Right lobe of liver (tissue), 6 donors: ENCODE measurements around the gene ZBTB32. TPM values are rescaled to one million over a fixed set of nuclear protein-coding genes. Genes with fewer than 3 reads are reported as not detected.

ENCODE experiments used
- ATAC-seq, 4 donors: fragments of 200-7000 bp; cut with Tn5 transposase; one replicate each; pipeline ENCODE4 v1.9.1; 2020; ENCODE audit warnings: mild to moderate bottlenecking in 4 of 4, moderate library complexity in 4 of 4
- DNase-seq, 3 donors: peaks; one replicate each; pipeline ENCODE4 v3.0.0-alpha.2; 2020
- H3K27ac ChIP-seq, 3 donors: fragments of 200-600 bp; one replicate each; pipeline ENCODE4 v1.8.0; 2022
- H3K27me3 ChIP-seq, 2 donors: fragments of 200-600 bp; one replicate each; pipeline ENCODE4 v1.8.0; 2022
- H3K36me3 ChIP-seq, 4 donors: fragments of 200-600 bp; sonication (generic) in 1 of 4; one replicate each; pipeline versions ENCODE4 v1.5.1 to v1.8.0; 2017 to 2022; ENCODE audit warnings: control low read depth in 1 of 4
- H3K4me1 ChIP-seq, 4 donors: fragments of 200-600 bp; sonication (generic) in 1 of 4; one replicate each; pipeline versions ENCODE4 v1.5.1 to v1.8.0; 2017 to 2022; ENCODE audit warnings: control low read depth in 1 of 4
- H3K4me3 ChIP-seq, 3 donors: fragments of 200-600 bp; one replicate each; pipeline ENCODE4 v1.8.0; 2022
- H3K9me3 ChIP-seq, 4 donors: fragments of 200-600 bp; sonication (generic) in 1 of 4; one replicate each; pipeline versions ENCODE4 v1.5.1 to v1.8.0; 2017 to 2022; ENCODE audit warnings: control low read depth in 1 of 4
- POLR2A ChIP-seq: fragments of 450-650 bp; IDR thresholded peaks from one replicate; pipeline ENCODE4 v1.6.1; 2017; ENCODE audit warnings: antibody characterized with exemption, mild to moderate bottlenecking
- WGBS: methylation state at CpG from one replicate; pipeline ENCODE4 v1.1.6; 2018; ENCODE audit warnings: low coverage, low lambda C conversion rate; ENCODE audit not compliant: insufficient coverage; ENCODE audit errors: missing lambda C conversion rate; 5-methylcytosine and 5-hydroxymethylcytosine counted together
- intact Hi-C, 2 donors: fragments of 100-400 bp; cut with DNase I; formaldehyde crosslinking; loops; one replicate each; pipeline versions ENCODE4 v1.11.2 to v1.14.1; 2022
- total RNA-seq, 6 experiments: library from RNA; depleted of rRNA in 2 of 6; stranded (reverse); fragments of >200 nt in 2 of 6; fragmentation: NEBNext Ultra II Directional in 3 of 6; extraction: Animal tissue kit (Norgen Biotek cat#: 25700) in 3 of 6; gene quantifications; one replicate each; pipeline versions ENCODE4 v1.1.0 to v1.2.4, GENCODE V29; 2016 to 2023
- TF ChIP-seq, protein P1 (sequence below), 4 donors: fragments of 200-600 bp in 3 of 4; fragments of 450-650 bp in 1 of 4; IDR thresholded peaks; one replicate each; pipeline versions ENCODE4 v1.5.1 to v1.8.0; 2016 to 2022; ENCODE audit warnings: antibody characterized with exemption in 4 of 4, mild to moderate bottlenecking in 2 of 4
- donor health status: DM: no; HTN: yes; CAD: no.
- donor health status: DM: no; HTN: no; CAD: no.
- donor health status: DM: no; HTN: no; CAD: no.
- donor health status: DM: no; HTN: yes; CAD: no.
- donor health status: DM: no; HTN: yes; CAD: no.

ZBTB32 gene
- total RNA-seq, 6 experiments from 2014 or later, result 0.15 TPM; not detected in 5

- no peak overlapping the region for H3K27ac ChIP-seq
These were observed 42.2 kb downstream of the ZBTB32 start for GRCh38 chr19:35746531-35746930.

GRCh38 chr19:35748106-35749020, 44.0 kb downstream of the ZBTB32 start, which contains the start of gene LIN37:
Gene LIN37, plus strand, starts transcription at chr19:35748576. Its CDS starts 149 bp downstream, at chr19:35748725.
- intact Hi-C loops, result no loop called here
- peaks cover 0 to 11% (median 4%) of the 10 kb centered on the region in 4 donors for H3K36me3 ChIP-seq
- peak within 1 kb of the TSS; percentile 62 to 98 (median 86) for H3K4me3 ChIP-seq
- ATAC-seq, result peak; percentile 76 to 87 (median 84)
- peaks cover 0 to 29% (median 17%) of the 10 kb centered on the region in 4 donors for H3K4me1 ChIP-seq
- DNase-seq, result peak; percentile 99 to 100 (median 99)
- TF ChIP-seq POLR2A, result peak; percentile 93
- TF ChIP-seq, protein P1, sequence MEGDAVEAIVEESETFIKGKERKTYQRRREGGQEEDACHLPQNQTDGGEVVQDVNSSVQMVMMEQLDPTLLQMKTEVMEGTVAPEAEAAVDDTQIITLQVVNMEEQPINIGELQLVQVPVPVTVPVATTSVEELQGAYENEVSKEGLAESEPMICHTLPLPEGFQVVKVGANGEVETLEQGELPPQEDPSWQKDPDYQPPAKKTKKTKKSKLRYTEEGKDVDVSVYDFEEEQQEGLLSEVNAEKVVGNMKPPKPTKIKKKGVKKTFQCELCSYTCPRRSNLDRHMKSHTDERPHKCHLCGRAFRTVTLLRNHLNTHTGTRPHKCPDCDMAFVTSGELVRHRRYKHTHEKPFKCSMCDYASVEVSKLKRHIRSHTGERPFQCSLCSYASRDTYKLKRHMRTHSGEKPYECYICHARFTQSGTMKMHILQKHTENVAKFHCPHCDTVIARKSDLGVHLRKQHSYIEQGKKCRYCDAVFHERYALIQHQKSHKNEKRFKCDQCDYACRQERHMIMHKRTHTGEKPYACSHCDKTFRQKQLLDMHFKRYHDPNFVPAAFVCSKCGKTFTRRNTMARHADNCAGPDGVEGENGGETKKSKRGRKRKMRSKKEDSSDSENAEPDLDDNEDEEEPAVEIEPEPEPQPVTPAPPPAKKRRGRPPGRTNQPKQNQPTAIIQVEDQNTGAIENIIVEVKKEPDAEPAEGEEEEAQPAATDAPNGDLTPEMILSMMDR (IDR thresholded peaks at IDR 0.05), result peak in 2 of 4 donors; percentile 19 to 25
- H3K27me3 ChIP-seq, result no peaks in the 10 kb centered on the region
- under 1% methylated on average over 32 of the region's 45 CpGs for WGBS
- H3K27ac ChIP-seq, result peak within 1 kb of the TSS; percentile 40 to 60 (median 59)
- no peaks in the 10 kb centered on the region for H3K9me3 ChIP-seq

More at GRCh38 chr19:35746531-35746930, 42.2 kb downstream of the ZBTB32 start:
- peak in 1 of 3 donors; percentile 29 for DNase-seq
- no peak for ATAC-seq
- no peaks in the 10 kb centered on the region for H3K9me3 ChIP-seq
- H3K36me3 ChIP-seq, result no peaks in the 10 kb centered on the region
- intact Hi-C loops, result no loop called here
- H3K4me3 ChIP-seq, result no peak overlapping the region
- TF ChIP-seq POLR2A, result no peak
- TF ChIP-seq, protein P1 (IDR thresholded peaks at IDR 0.05), result no peak
- H3K4me1 ChIP-seq, result peaks cover 0 to 29% (median 17%) of the 10 kb centered on the region in 4 donors
- H3K27me3 ChIP-seq, result no peaks in the 10 kb centered on the region
- WGBS, result no CpG with 5 or more reads among the region's 5 CpGs

DNA sequence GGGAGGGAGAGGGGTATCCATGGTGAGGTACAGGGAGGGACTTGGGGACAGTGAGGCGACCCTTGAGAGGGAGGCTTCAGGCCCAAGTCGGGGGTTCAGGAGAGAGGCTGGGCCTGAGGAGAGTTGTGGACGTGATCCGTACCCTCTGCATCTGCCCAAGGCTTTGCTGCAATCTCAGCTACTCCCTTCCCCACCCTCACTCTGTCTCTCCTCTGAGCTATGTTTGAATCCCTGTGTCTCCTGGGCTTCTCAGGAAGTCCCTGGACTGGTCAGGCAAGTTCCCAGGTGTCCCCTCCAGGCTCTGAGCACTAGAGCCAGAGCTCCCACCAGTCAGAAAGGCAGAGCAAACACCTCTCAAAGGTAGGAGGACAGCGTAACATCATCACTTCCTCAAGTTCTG, 45.8 kb downstream of the ZBTB32 start:
- no peak overlapping the region for H3K27ac ChIP-seq
- H3K4me1 ChIP-seq, result peaks cover 0 to 20% (median 13%) of the 10 kb centered on the region in 4 donors
- H3K36me3 ChIP-seq, result peaks cover 0 to 13% (median 5%) of the 10 kb centered on the region in 4 donors
- no peaks in the 10 kb centered on the region for H3K27me3 ChIP-seq
- no peaks in the 10 kb centered on the region for H3K9me3 ChIP-seq
- H3K4me3 ChIP-seq, result no peak overlapping the region
- ATAC-seq (no peak), DNase-seq (no peak)
- intact Hi-C loops, result no loop called here
- TF ChIP-seq, protein P1 (IDR thresholded peaks at IDR 0.05), result no peak
- TF ChIP-seq POLR2A, result no peak
- WGBS, result 93% methylated on average over 3 of the region's 5 CpGs

DNA sequence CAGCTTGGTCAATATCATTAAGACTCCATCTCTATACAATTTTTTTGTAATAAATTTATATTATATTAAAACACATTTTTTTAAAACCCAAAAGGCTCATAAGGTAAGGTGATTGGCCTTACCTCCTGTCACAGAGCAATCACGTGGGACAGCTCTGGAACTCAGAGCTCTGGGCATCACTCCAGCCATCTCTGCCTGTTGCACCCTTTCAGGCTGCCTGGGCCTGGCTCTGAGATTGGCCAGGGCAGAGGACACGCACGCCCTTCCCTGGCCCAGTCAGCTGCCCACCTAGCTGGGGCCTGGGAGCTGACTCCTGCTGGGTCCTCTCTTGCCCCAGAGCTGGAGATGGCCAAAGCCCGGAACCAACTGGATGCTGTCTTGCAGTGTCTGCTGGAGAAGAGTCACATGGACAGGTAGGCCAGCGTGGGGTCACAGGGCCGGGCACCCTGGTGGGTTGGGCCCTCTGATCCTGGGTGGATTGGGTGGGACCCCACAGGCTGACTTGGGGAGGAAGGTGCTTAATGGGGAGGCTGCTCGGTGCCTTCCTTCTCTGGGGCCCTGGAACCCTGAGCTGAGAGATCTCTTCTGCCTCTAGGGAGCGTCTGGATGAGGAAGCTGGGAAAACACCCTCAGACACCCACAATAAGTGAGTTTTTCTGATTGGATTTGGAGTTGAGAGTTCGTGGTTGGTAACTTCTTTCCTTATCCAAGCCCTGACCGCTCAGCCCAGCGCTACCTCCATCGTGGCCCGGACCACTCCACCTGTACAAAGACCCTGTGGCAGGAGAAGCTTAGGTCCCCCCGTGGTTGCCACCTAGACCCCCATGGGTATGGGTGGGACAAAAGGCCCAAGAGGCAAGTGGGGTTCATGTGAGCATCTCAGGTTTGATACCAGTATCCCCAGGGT, 47.7 kb downstream of the ZBTB32 start:
- H3K4me1 ChIP-seq, result peaks cover 0 to 21% (median 12%) of the 10 kb centered on the region in 4 donors
- ATAC-seq, result no peak
- peak in 2 of 3 donors; percentile 12 to 76 for DNase-seq
- 67% methylated on average over 5 of the region's 14 CpGs for WGBS
- H3K36me3 ChIP-seq, result peaks cover 0 to 13% (median 5%) of the 10 kb centered on the region in 4 donors
- H3K27ac ChIP-seq, result no peak overlapping the region
- H3K27me3 ChIP-seq, result no peaks in the 10 kb centered on the region
- intact Hi-C loops, result no loop called here
- H3K4me3 ChIP-seq, result no peak overlapping the region
- TF ChIP-seq POLR2A, result no peak
- TF ChIP-seq, protein P1 (IDR thresholded peaks at IDR 0.05), result no peak
- no peaks in the 10 kb centered on the region for H3K9me3 ChIP-seq
